Heart left ventricle (tissue), 13 donors: ENCODE data around the gene SNX5.

Experiments used
- CTCF ChIP-seq, 12 donors: fragments of 200-600 bp; sonication (generic) in 4 of 12; IDR thresholded peaks; one replicate each; pipeline versions ENCODE4 v1.5.0 to v1.8.0; 2018 to 2022; ENCODE audit warnings: antibody characterized with exemption in 12 of 12, mild to moderate bottlenecking in 5 of 12
- POLR2A ChIP-seq, 2 donors: fragments of 450-650 bp; IDR thresholded peaks; one replicate each; pipeline ENCODE4 v1.6.1; 2017; ENCODE audit warnings: antibody characterized with exemption in 2 of 2, mild to moderate bottlenecking in 2 of 2, moderate library complexity in 2 of 2
- donor health status: ischemic (EF 13 %, LVEDD 7.1; RV severe dilation, severe dysfunction).
- donor health status: DM: no; HTN: yes; CAD: no.
- donor health status: DM: no; HTN: no; CAD: no.
- donor health status: ischemic (EF 25% LVEDD 6.9; RV normal size, moderate dysfunction).
- donor health status: ischemic (EF 25% LVEDD 5.7; RV mildly dilated, moderate dysfunction).
- donor health status: ischemic (EF 35%, LVEDD 5.7; RV mildly dilated, moderate dysfunction).
- donor health status: nonischemic (EF 11% LVEDD 7.7; RV severe dilation, severe dysfunction).
- donor health status: DM: yes; HTN: yes; CAD: no.
- donor health status: PGD.
- donor health status: ischemic (EF 29% LVEDD 5.4; RV normal size, mild dysfunction).
- donor health status: nonischemic (EF 23%, LVEDD 6.1; RV moderate dilation, normal function).

GRCh38 chr20:18014411-18014810 lies 45.8 kb upstream of the SNX5 start:
- TF ChIP-seq CTCF (IDR thresholded peaks at IDR 0.05) (no peak), POLR2A (IDR thresholded peaks at IDR 0.05) (no peak)
